Chondrocyte (in vitro differentiated cells): ENCODE results near the gene CUBN. TPM values are rescaled to one million over a fixed set of nuclear protein-coding genes. Genes with fewer than 3 reads are reported as not detected.

ENCODE experiments used
- DNase-seq: peaks from one replicate; pipeline ENCODE4 v3.0.0; 2021; ENCODE audit warnings: mixed read lengths, low spot score
- H3K27ac Mint-ChIP-seq: one replicate; pipeline ENCODE4 v1.8.0; 2021; ENCODE audit warnings: mild to moderate bottlenecking, moderate library complexity, mixed read lengths; ENCODE audit not compliant: unreplicated experiment
- H3K27me3 Mint-ChIP-seq: 2 replicates; pipeline ENCODE4 v1.8.0; 2021; ENCODE audit warnings: low read depth, mixed read lengths
- H3K36me3 Mint-ChIP-seq: 2 replicates; pipeline ENCODE4 v1.8.0; 2021; ENCODE audit warnings: low read depth, mixed read lengths
- H3K4me1 Mint-ChIP-seq: 2 replicates; pipeline ENCODE4 v1.8.0; 2021; ENCODE audit warnings: low read depth, mild to moderate bottlenecking, mixed read lengths
- H3K4me3 Mint-ChIP-seq: one replicate; pipeline ENCODE4 v1.8.0; 2021; ENCODE audit warnings: mild to moderate bottlenecking, moderate library complexity, mixed read lengths; ENCODE audit not compliant: unreplicated experiment
- H3K9me3 Mint-ChIP-seq: 2 replicates; pipeline ENCODE4 v1.8.0; 2021; ENCODE audit warnings: low read depth, mixed read lengths
- total RNA-seq: library from RNA; stranded (reverse); gene quantifications from 3 replicates; pipeline ENCODE4 v1.2.1, GENCODE V29; 2021
- TF ChIP-seq, protein P1 (sequence below): fragments of 200-600 bp; sonication (generic); IDR thresholded peaks from 2 replicates; pipeline ENCODE4 v1.5.0; 2021; ENCODE audit warnings: antibody characterized with exemption, mild to moderate bottlenecking, moderate library complexity

The CUBN gene
- total RNA-seq, 1 donor from 2014 or later, result 1.0 TPM

DNA sequence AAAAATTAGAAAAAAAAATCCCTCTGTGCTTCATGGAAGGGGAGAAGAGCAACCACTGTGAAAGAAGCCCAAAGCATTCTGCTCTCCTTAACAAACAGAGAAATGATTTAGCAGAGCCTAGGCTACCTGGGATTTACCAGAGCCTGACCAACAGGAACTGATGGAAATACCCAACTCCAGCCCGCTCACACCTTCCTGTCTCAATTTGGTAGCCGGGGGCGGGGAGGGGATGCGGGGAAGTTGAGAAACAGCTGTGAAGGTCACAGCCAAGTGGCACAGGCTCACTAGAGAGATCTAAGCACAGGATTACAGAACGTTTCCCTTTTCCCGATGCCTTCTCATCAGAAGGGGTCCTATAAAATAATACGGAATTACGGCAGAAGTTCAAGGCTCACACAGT is 330.0 kb downstream of the CUBN start:
- Mint-ChIP-seq H3K4me1 (peaks cover 13% of the 10 kb centered on the region), H3K27ac (no peak overlapping the region)
- TF ChIP-seq, protein P1, sequence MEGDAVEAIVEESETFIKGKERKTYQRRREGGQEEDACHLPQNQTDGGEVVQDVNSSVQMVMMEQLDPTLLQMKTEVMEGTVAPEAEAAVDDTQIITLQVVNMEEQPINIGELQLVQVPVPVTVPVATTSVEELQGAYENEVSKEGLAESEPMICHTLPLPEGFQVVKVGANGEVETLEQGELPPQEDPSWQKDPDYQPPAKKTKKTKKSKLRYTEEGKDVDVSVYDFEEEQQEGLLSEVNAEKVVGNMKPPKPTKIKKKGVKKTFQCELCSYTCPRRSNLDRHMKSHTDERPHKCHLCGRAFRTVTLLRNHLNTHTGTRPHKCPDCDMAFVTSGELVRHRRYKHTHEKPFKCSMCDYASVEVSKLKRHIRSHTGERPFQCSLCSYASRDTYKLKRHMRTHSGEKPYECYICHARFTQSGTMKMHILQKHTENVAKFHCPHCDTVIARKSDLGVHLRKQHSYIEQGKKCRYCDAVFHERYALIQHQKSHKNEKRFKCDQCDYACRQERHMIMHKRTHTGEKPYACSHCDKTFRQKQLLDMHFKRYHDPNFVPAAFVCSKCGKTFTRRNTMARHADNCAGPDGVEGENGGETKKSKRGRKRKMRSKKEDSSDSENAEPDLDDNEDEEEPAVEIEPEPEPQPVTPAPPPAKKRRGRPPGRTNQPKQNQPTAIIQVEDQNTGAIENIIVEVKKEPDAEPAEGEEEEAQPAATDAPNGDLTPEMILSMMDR, result no peak

DNA sequence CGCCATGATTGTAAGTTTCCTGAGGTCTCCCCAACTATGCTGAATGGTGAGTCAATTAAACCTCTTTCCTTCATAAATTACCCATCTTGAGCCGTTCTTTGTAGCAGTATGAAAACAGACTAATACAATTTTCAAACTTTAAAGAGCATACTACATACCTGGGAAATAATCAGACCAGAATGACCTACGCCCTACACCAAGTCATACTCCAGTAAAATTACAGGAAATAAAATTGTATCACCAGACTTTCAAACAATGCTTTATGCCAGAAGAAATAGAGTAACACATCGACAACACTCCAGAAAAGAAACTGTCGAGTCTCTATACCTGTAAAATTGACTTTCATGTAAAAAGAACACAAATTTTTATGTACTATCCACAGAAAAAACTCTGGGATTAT is 331.0 kb downstream of the CUBN start:
- H3K9me3 Mint-ChIP-seq, result peaks cover 3% of the 10 kb centered on the region
- no peaks in the 10 kb centered on the region for H3K27me3 Mint-ChIP-seq
- peaks cover 14% of the 10 kb centered on the region for H3K4me1 Mint-ChIP-seq

More for the DNA sequence above, 330.0 kb downstream of the CUBN start:
- Mint-ChIP-seq H3K27me3 (no peaks in the 10 kb centered on the region), H3K4me3 (no peak overlapping the region), H3K9me3 (peaks cover 3% of the 10 kb centered on the region), H3K36me3 (peaks cover 6% of the 10 kb centered on the region)
- no peak for DNase-seq

DNA sequence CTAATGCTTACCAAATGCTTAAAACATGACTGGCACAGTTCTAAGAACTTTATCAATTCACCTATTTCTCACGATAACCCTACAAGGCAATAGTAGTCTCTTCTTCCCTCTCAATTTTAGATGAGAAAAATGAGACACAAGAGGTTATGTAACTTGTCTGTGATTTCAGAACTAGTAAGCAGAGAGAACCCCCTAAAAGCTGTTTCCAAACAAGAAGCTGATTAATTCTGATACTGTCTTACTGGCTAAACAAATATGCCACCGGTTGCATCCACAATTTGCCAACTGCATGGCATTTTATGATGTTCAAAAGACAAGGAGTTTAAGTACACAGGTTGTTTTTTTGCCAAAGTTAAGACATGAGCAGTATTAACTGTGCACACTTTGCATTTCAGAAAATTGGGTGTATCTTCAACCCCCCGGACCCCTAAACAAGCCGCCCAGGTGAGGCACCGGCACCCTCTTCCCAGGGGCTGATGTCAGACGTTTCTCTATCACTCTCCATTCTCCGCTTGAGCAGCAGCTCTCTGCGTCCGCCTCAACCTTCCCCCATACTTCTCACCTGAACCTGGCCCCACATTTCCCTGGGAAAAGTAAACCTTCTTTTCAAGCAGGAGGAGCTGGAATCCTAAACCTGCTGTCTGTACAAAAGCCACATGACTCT is 334.1 kb downstream of the CUBN start:
- peaks cover 3% of the 10 kb centered on the region for H3K9me3 Mint-ChIP-seq
- TF ChIP-seq, protein P1, result no peak
- H3K27me3 Mint-ChIP-seq, result no peaks in the 10 kb centered on the region
- H3K4me1 Mint-ChIP-seq, result peaks cover 32% of the 10 kb centered on the region
- no peak overlapping the region for H3K27ac Mint-ChIP-seq
- no peak for DNase-seq
- H3K36me3 Mint-ChIP-seq, result peaks cover 4% of the 10 kb centered on the region
- H3K4me3 Mint-ChIP-seq, result no peak overlapping the region

More for the DNA sequence above, 331.0 kb downstream of the CUBN start:
- Mint-ChIP-seq H3K27ac (no peak overlapping the region), H3K36me3 (peaks cover 4% of the 10 kb centered on the region), H3K4me3 (no peak overlapping the region)
- DNase-seq, result no peak
- TF ChIP-seq, protein P1, result no peak

DNA sequence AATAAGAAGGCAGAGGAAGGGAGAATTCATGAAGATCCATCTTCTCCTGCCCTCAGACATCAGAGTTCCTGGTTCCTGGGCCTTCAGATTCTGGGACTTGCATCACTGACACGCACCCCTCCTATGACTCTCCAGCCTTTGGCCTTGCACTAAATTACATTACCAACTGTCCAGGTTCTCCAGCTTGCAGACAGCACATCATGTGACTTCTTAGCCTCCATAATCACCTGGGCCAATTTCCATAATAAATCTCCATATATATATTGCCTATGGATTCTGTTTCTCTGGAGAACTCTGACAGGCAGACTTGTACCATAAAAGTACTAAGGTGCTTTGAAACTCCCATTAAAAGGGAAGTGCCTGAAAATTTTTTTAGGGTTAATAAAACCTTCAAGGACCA is 335.6 kb downstream of the CUBN start:
- H3K27me3 Mint-ChIP-seq, result no peaks in the 10 kb centered on the region
- no peak for DNase-seq
- peak overlapping the region; percentile 47 for H3K27ac Mint-ChIP-seq
- TF ChIP-seq, protein P1, result no peak
- no peak overlapping the region for H3K4me3 Mint-ChIP-seq
- H3K4me1 Mint-ChIP-seq, result peaks cover 40% of the 10 kb centered on the region
- H3K9me3 Mint-ChIP-seq, result no peaks in the 10 kb centered on the region
- H3K36me3 Mint-ChIP-seq, result peaks cover 4% of the 10 kb centered on the region

DNA sequence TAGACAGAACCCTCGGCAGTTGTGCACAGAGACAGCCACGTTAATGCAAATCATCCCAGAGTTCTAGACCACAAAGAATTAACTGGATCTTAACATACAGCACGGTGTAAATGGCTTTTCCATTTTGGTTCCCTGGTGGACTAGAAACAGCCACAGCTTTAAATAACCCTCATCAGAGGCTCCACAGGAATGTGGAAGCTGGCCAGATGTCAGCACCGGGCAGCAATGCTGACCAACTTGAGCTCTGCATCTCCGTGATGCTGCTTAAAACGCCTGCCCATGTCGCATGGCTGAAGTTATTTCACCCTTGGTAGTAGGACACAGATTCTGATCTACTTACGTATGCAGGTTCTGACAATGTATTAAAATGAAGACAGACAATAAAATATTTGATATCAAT is 336.9 kb downstream of the CUBN start:
- H3K27ac Mint-ChIP-seq, result peak overlapping the region; percentile 88
- no peak overlapping the region for H3K4me3 Mint-ChIP-seq
- DNase-seq, result no peak

More for the DNA sequence above, 336.9 kb downstream of the CUBN start:
- no peaks in the 10 kb centered on the region for H3K27me3 Mint-ChIP-seq
- H3K4me1 Mint-ChIP-seq, result peaks cover 51% of the 10 kb centered on the region
- peaks cover 4% of the 10 kb centered on the region for H3K36me3 Mint-ChIP-seq
- H3K9me3 Mint-ChIP-seq, result no peaks in the 10 kb centered on the region
- TF ChIP-seq, protein P1, result no peak
